Stimulated activated naive B cell treated with anti-CD40 and anti-IgM and Interleukin-4, amounts not matched to agents 10 μg/mL and 1 μg/mL and 100 μg/mL, for 72 hours (primary cell): Measurements from ENCODE around the gene ASPSCR1.
"Not testable (repeated sequence)": the region's sequence is repeated elsewhere in the genome, so short reads cannot be mapped to it uniquely, and the experiment has no call there.

Experiments
- ATAC-seq, 2 donors: fragments of 150-1000 bp; cut with Tn5 transposase; replicated peaks; 2 replicates each; pipeline ENCODE4 v1.10.0; 2021; ENCODE audit warnings: moderate library complexity in 1 of 2
- DNase-seq: peaks from one replicate; pipeline ENCODE4 v3.0.0; 2021
- H3K27ac Mint-ChIP-seq: one replicate; pipeline ENCODE4 v1.8.0; 2022; ENCODE audit warnings: mild to moderate bottlenecking, mixed read lengths
- H3K27me3 Mint-ChIP-seq, 2 donors: one replicate each; pipeline ENCODE4 v1.8.0; 2022; ENCODE audit warnings: mixed read lengths in 2 of 2
- H3K36me3 Mint-ChIP-seq, 2 donors: one replicate each; pipeline ENCODE4 v1.8.0; 2022; ENCODE audit warnings: mixed read lengths in 2 of 2, mild to moderate bottlenecking in 1 of 2
- H3K4me1 Mint-ChIP-seq, 2 donors: one replicate each; pipeline ENCODE4 v1.8.0; 2022; ENCODE audit warnings: mixed read lengths in 2 of 2, mild to moderate bottlenecking in 1 of 2
- H3K4me3 Mint-ChIP-seq, 2 donors: one replicate each; pipeline ENCODE4 v1.8.0; 2022; ENCODE audit warnings: mild to moderate bottlenecking in 2 of 2, mixed read lengths in 2 of 2, moderate library complexity in 1 of 2
- H3K9me3 Mint-ChIP-seq, 2 donors: one replicate each; pipeline ENCODE4 v1.8.0; 2022; ENCODE audit warnings: mixed read lengths in 2 of 2, mild to moderate bottlenecking in 1 of 2

ASPSCR1 gene

DNA sequence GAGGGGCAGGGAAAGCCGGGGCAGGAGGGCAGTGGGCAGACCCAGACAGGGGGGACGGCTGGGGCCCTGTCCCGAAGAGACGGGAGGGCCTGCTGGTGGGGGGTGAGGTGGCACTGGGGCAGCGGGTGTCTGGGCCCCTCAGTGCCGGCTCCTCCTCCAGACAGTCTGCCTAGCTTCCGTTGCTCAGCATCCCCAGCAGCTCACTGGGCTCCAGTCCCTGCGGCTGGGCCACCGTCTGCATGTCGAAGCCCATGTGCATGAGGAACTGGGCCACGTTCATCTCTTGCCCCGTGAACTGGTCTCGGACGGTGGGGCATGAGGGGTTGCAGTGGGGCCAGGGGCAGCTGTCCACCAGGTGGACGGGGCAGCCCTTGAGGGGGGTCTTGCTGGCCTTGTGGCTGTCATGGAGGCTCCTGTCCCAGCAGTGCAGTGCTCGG is 24.6 kb upstream of the ASPSCR1 start:
- Mint-ChIP-seq H3K9me3 (no peaks in the 10 kb centered on the region), H3K36me3 (no peaks in the 10 kb centered on the region), H3K4me3 (no peak overlapping the region), H3K4me1 (no peaks in the 10 kb centered on the region), H3K27me3 (peaks cover 21 to 27% of the 10 kb centered on the region in 2 donors), H3K27ac (no peak overlapping the region)
- ATAC-seq (no peak), DNase-seq (no peak)

DNA sequence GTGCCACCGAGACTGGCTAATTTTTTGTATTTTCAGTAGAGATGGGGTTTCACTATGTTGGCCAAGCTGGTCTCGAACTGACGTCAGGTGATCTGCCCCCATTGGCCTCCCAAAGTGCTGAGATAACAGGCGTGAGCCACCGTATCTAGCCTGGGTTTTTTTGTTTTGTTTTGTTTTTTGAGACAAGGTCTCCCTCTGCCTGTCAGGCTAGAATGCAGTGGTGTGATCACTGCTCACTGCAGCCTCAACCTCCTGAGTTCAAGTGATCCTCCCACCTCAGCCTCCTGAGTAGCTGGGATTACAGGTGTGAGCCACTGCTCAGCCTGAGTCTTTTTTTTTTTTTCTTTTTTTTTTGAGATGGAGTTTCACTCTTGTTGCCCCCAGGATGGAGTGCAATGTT is 24.0 kb upstream of the ASPSCR1 start:
- not testable (repeated sequence) for H3K9me3 Mint-ChIP-seq, H3K4me3 Mint-ChIP-seq

DNA sequence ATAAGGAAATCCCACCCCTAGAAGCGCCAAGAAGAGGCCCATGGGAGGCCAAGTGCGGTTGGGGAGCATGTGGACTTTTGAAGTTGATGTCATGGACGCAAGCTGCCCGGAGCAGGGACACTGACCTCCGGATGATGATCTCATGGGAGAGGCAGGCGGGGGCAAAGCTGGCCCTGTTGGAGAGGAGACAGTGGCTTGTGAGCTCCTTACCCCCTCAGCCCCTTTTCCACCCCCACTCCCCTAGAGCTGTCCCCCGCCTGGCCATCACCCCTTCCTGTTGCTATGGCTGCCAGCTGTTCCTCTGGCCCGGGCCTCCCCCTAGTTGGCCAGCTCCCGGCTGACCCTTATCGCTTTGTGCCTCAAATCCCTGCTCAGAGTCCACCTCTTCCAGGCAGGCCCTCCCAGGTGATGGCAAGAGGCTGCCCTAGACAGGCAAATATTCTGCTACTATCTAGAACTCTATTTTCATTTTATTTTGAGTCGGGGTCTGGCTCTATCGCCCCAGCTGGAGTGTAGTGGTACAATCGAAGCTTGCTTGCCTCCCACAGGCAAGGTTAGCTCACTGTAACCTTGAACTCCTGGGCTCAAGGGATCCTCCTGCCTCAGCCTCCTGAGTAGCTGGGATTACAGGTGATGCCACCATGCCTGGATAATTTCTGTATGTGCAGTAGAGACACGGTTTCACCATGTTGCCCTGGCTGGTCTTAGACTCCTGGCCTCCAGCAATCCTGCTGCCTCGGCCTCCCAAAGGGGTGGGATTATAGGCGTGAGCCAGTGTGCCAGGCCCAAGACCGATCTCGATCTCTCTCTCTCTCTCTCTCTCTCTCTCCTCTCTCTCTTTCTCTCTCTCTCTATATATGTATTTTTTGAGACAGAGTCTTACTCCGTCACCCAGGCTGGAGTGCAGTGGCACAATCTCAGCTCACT is 23.0 kb upstream of the ASPSCR1 start:
- H3K4me1 Mint-ChIP-seq = peaks cover 4 to 8% of the 10 kb centered on the region in 2 donors
- H3K4me3 Mint-ChIP-seq = no peak overlapping the region
- ATAC-seq = no peak
- no peaks in the 10 kb centered on the region for H3K36me3 Mint-ChIP-seq
- no peak for DNase-seq
- peak overlapping the region; percentile 22 for H3K27ac Mint-ChIP-seq
- peaks cover 34 to 36% of the 10 kb centered on the region in 2 donors for H3K27me3 Mint-ChIP-seq
- no peaks in the 10 kb centered on the region for H3K9me3 Mint-ChIP-seq

More for the DNA sequence above, 24.0 kb upstream of the ASPSCR1 start:
- not testable (repeated sequence) for H3K36me3 Mint-ChIP-seq, H3K27ac Mint-ChIP-seq, ATAC-seq, DNase-seq, H3K4me1 Mint-ChIP-seq
- H3K27me3 Mint-ChIP-seq = peaks cover 28 to 34% of the 10 kb centered on the region in 2 donors

DNA sequence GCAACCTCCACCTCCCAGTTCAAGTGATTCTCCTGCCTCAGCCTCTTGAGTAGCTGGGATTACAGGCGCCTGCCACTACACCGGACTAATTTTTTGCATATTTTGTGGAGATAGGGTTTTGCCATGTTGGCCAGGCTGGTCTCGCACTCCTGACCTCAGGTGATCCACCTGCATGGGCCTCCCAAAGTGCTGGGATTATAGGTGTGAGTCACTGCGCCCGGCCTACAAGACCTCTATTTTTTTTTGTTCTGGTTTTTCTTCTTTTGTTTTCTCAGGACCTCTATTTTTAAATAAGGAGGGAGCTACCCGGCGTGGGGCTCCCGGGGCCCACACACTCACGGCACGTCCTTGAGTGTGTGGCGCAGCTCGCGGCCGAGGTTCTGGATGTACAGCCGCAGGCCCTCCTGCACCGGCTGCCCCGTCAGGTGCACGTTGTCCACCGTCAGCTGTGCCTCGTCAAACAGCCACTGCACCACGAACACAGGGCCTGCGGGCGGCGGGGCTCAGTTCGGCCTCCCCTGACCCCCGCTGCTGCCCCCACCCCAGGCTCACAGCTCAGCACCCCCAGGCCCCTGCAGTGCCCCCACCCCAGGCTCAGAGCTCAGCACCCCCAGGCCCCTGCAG is 22.3 kb upstream of the ASPSCR1 start:
- H3K36me3 Mint-ChIP-seq = no peaks in the 10 kb centered on the region
- DNase-seq (no peak), ATAC-seq (no peak)
- H3K4me3 Mint-ChIP-seq = no peak overlapping the region
- no peaks in the 10 kb centered on the region for H3K9me3 Mint-ChIP-seq
- peaks cover 34 to 36% of the 10 kb centered on the region in 2 donors for H3K27me3 Mint-ChIP-seq
- peak overlapping the region; percentile 22 for H3K27ac Mint-ChIP-seq
- H3K4me1 Mint-ChIP-seq = peaks cover 4 to 8% of the 10 kb centered on the region in 2 donors

DNA sequence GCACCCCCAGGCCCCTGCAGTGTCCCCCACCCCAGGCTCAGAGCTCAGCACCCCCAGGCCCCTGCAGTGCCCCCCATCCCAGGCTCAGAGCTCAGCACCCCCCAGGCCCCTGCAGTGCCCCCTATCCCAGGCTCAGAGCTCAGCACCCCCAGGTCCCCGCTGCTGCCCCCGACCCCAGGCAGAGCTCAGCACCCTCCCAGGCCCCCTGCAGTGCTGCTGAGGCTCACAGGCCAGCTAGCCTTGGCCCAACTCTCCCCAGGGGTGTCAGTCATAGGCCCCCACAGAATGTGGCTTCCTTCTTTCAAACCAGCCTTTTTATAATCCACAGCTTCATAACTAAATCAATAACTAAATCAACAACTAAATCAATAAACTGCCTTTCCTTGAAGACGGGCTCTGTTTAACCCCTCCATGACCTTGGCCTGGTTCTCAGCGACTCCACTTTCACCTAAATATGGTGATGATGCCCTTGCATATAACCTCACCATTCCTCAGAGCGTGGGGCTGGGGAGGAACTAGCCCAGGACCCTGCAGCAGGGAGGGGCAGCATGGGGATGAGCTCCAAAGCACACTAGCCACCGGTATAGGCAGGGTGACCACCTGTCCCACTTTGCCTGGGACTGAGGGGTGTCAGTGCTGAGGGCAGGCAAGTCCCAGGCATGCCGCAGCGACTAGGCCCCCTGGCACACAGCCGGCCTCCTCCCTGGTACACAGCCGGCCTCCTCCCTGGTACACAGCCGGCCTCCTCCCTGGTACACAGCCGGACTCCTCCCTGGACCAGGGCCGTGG is 21.5 kb upstream of the ASPSCR1 start:
- Mint-ChIP-seq H3K27me3 (peaks cover 30 to 31% of the 10 kb centered on the region in 2 donors), H3K36me3 (no peaks in the 10 kb centered on the region), H3K4me1 (peaks cover 4 to 8% of the 10 kb centered on the region in 2 donors), H3K4me3 (no peak overlapping the region), H3K9me3 (no peaks in the 10 kb centered on the region), H3K27ac (peak overlapping the region; percentile 20)
- ATAC-seq = no peak
- DNase-seq = no peak

DNA sequence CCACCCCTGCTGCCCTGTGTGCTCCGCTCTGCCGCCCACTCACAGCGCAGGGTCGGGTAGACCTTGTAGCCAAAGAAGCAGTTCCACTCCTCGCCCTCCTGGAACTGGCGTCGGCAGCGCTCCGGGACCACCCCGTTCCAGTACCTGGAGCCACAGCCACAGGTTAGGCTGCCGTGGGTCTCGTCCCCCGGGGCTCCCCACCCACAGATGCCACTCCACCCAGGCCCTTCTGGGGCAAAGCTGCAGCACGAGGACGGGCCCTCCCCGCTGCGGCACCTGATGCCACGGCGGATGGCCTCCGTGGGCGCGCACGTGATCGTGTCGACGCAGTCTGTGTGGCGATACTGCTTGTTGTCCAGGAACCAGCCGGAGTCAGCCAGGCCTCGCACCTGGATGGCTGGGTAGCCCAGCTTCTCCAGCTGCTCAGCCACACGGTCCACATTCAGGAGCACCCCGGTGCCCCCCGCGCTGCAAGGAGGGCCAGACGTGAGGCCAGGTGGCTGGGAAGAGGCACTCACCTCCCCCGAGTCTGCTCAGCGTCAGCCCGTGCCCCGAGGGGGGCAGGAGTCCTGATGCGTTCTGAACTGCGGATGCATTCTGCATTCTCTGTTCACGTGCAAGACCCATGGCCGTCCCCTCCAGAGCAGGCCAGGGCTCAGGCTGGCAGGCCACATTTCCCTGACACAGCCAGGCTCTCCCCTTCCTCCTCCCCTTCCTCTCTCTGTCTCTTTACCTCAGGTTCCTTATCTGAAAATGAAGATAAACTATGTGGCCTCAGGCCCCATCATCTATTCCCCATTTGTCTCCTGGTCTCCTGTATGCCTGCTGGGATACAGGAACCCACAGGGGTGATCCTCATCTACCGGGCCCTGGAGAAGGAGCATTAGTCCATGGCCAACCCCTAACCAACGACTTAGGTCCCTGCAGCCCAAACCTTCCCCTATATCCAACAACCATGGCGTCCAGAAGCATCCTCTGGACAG is 20.5 kb upstream of the ASPSCR1 start:
- H3K27me3 Mint-ChIP-seq = peaks cover 31% of the 10 kb centered on the region in 2 donors
- DNase-seq = no peak
- no peaks in the 10 kb centered on the region for H3K9me3 Mint-ChIP-seq
- H3K36me3 Mint-ChIP-seq = no peaks in the 10 kb centered on the region
- H3K4me1 Mint-ChIP-seq = peaks cover 4 to 8% of the 10 kb centered on the region in 2 donors
- H3K4me3 Mint-ChIP-seq = no peak overlapping the region
- no peak overlapping the region for H3K27ac Mint-ChIP-seq
- ATAC-seq = no peak

DNA sequence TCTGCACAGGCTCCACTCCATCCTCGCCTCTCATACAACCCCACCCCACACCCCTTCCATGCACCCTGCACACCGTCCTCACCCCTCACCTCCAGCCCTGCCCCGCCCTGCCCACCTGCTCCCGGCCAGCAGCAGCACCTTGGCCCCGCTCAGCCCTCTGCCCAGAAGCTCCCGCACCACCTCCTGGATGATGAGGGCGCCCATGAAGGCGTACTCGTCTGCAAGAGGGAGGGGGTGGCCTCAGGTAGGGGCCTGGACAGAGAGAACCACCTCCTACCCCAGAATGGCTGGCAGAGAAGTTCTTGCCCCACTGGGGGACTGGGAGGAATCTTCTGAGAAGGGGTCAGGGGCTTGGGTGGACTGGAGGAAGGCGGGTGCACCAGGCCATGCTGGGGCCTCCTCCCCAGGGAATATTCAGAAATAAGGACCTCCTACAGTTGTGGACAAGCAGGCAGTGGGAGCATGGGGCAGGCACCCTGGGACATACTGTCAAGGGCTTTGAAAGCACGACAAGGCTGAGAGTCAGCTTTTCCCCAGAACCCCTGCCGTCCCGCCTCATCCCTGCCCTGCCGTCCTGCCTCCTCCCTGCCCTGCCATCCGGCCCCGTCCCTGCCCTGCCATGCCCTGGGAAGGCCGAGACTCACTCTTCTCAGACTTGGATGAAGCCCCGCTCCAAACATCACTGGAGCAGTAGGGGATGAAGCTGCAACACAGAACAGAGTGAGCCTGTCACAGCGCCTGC is 19.6 kb upstream of the ASPSCR1 start:
- peaks cover 4 to 8% of the 10 kb centered on the region in 2 donors for H3K4me1 Mint-ChIP-seq
- H3K9me3 Mint-ChIP-seq = no peaks in the 10 kb centered on the region
- H3K27ac Mint-ChIP-seq = no peak overlapping the region
- no peaks in the 10 kb centered on the region for H3K36me3 Mint-ChIP-seq
- H3K4me3 Mint-ChIP-seq = no peak overlapping the region
- no peak for ATAC-seq
- DNase-seq = no peak
- H3K27me3 Mint-ChIP-seq = peaks cover 36 to 39% of the 10 kb centered on the region in 2 donors

DNA sequence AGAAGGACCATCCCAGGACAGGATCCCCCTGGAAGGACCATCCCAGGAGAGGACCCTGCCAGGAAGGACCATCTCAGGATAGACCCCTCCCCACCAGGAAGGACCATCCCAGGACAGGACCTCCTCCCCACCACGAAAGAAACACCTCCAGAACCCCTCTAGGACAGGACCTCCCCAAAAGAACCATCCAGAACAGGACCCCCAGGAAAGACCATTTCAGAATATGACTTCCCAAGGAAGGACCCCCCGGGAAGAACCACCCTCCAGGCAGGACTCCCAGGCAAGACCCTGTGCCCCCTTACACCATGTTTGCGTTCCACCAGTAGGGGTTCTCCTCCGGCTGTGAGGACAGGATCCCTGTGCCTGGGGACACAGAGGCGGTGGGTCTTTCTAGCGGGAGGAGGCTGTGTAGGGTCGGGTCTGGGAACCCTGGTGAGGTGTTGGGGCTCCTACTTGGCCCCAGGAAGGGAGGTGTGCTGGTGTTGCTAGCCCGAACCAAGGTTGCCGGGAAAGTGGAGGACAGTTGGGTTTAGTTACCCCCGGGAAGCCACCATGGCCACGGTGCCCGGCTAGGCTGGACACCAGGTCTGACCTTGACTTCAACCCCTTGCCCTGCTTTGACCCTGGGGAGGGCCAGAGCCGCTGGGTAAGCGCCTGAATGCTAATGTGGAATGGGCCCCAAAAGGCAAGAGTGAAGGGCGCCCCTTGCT is 18.6 kb upstream of the ASPSCR1 start:
- peak overlapping the region; percentile 90 for H3K27ac Mint-ChIP-seq
- H3K4me1 Mint-ChIP-seq = peaks cover 4 to 8% of the 10 kb centered on the region in 2 donors
- H3K4me3 Mint-ChIP-seq = peak overlapping the region; percentile 74 to 79
- no peaks in the 10 kb centered on the region for H3K36me3 Mint-ChIP-seq
- DNase-seq (no peak), ATAC-seq (no peak)
- H3K9me3 Mint-ChIP-seq = no peaks in the 10 kb centered on the region
- peaks cover 38 to 48% of the 10 kb centered on the region in 2 donors for H3K27me3 Mint-ChIP-seq

DNA sequence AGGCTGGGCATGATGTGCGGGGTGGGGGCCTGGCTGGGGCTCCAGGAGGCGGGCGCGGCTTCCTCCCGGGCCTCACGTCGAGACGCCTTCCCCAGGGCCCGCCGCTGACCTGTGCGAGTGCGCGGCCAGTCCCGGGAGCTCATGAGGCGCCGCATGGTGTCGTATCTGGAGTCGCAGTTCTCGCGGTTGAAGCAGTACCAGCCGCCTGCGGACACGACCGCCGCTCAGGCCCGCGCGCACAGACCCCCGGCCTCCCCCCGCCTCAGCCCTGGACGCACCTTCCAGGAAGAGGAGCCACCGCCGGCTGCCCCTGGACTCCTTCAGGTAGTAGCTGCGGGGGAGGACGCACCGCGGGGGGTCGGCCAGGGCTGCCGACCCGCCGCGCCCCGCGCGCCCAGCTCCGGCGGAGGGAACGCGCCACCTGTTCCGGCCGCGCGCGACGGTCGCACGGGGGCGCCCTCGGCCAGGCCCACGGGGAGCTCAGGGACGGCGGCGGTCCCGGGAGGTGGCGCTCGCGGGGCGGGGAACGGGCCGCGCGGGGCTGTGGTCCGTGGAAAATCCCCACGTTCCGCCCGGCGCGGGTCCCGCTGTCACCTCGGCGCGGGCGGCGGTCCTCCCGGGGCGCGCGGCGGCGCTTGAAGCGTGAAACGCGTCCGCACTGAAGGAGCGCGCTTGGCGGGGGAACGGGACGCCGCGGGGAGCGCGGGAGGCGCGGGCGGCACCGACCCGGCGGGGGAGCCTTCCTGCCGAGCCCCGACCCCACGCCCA is 17.9 kb upstream of the ASPSCR1 start:
- DNase-seq (peak; percentile 50), ATAC-seq (peak; percentile 92 to 94)
- H3K27me3 Mint-ChIP-seq = peaks cover 46 to 56% of the 10 kb centered on the region in 2 donors
- no peaks in the 10 kb centered on the region for H3K9me3 Mint-ChIP-seq
- H3K4me1 Mint-ChIP-seq = peaks cover 4 to 8% of the 10 kb centered on the region in 2 donors
- H3K4me3 Mint-ChIP-seq = peak overlapping the region; percentile 74 to 79
- H3K36me3 Mint-ChIP-seq = no peaks in the 10 kb centered on the region
- H3K27ac Mint-ChIP-seq = no peak overlapping the region

DNA sequence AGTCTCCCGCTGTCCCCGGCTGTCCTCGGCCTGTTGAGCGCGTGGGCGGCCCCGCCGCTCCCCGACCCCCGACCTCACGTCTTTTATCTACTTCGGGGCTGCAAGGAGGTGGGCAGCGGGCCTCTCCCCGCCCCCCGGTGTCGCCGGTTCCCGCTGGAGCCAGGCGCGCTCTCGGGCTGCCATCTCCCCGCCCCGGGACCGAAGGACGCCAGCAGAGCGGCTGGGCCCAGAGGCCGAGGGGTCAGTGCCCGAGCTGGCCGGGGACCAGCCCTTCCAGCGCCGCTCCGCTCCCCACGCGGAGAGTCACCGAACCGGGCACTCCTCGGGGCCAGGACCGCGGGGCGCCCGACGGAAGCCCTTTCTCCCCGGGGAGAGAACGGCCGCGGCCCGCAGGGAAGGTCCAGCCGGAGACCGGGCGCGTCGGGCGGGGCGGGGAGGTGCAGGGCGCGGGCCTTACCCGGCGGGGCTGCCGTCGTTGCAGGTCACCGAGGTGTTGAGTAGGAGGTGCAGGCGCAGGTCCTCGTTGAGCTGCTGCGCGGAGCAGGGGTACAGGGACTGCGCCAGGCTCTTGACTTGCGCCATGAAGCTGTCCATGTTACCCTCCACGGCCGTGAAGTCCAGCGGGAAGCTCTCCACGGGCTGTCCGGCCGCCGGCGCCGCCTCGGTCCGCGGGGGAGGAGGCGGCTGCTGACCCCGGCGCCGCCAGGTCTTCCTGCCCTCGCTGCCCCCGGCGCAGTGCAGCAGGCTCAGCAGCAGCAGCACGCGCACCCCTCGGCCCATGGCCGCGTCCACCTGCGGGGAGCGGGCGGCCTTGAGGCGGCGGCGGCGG is 17.1 kb upstream of the ASPSCR1 start:
- H3K36me3 Mint-ChIP-seq = no peaks in the 10 kb centered on the region
- peaks cover 44 to 56% of the 10 kb centered on the region in 2 donors for H3K27me3 Mint-ChIP-seq
- no peak for DNase-seq
- no peak overlapping the region for H3K27ac Mint-ChIP-seq
- peaks cover 4 to 8% of the 10 kb centered on the region in 2 donors for H3K4me1 Mint-ChIP-seq
- peak overlapping the region; percentile 32 to 41 for H3K4me3 Mint-ChIP-seq
- no peaks in the 10 kb centered on the region for H3K9me3 Mint-ChIP-seq
- peak in 1 of 2 donors; percentile 2 for ATAC-seq

DNA sequence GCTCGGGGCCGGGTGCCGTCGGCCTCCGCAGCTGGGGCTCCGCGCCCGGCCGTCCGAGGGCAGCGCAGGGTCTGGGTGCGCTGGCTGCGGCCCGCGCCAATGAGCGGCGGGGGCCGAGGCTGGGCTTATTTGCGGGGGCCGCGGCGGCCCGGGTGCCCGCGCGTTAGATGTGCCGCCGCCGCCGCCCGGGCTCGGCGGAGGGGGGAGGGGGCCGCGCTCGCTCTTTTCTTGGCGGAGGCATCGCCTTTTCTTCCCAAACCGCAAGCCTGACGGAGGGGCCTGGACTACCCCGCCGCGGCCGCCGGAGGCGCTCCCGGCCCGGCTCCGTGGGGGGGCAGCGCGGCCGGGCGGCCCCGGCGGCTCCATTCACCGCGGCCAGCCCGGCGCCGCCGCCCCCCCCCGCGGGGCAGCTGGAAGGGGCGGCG is 16.3 kb upstream of the ASPSCR1 start, which contains the start of gene NOTUM:
NOTUM (minus strand) TSS at position 101 of the 425 bp plus-strand sequence. CDS start 278 bp downstream, outside the sequence.
- DNase-seq (no peak), ATAC-seq (no peak)
- H3K27ac Mint-ChIP-seq = no peak within 1 kb of the TSS
- peaks cover 5 to 12% of the 10 kb centered on the region in 2 donors for H3K4me1 Mint-ChIP-seq
- peaks cover 40 to 55% of the 10 kb centered on the region in 2 donors for H3K27me3 Mint-ChIP-seq
- H3K36me3 Mint-ChIP-seq = no peaks in the 10 kb centered on the region
- no peaks in the 10 kb centered on the region for H3K9me3 Mint-ChIP-seq
- peak within 1 kb of the TSS; percentile 32 to 41 for H3K4me3 Mint-ChIP-seq
